Osteoblast (primary cell): ENCODE results near the gene ACAA1. TPM values are rescaled to one million over a fixed set of nuclear protein-coding genes. Genes with fewer than 3 reads are reported as not detected.
A peak's percentile ranks its signal among the peaks of the same experiment; 100 is the strongest.

Source experiments
- DNase-seq: peaks from one replicate; pipeline ENCODE4 v3.0.0; 2011; ENCODE audit warnings: low spot score, mixed read lengths; ENCODE audit not compliant: insufficient read length; ENCODE audit errors: missing footprints
- H2AFZ ChIP-seq: 2 replicates; pipeline ENCODE4 v1.6.0; 2011; ENCODE audit warnings: mild to moderate bottlenecking, low read length
- H3K27ac ChIP-seq: 2 replicates; pipeline ENCODE4 v1.5.1; 2011; ENCODE audit warnings: mild to moderate bottlenecking, low read depth, low read length, moderate library complexity
- H3K27me3 ChIP-seq: 2 replicates; pipeline ENCODE4 v1.6.0; 2012; ENCODE audit warnings: mild to moderate bottlenecking, control low read depth, inconsistent platforms, low read length, moderate library complexity; ENCODE audit not compliant: insufficient read depth
- H3K36me3 ChIP-seq: 2 replicates; pipeline ENCODE4 v1.5.1; 2011; ENCODE audit warnings: mild to moderate bottlenecking, low read length, control low read depth, moderate library complexity; ENCODE audit not compliant: insufficient read depth
- H3K4me1 ChIP-seq: 2 replicates; pipeline ENCODE4 v1.5.1; 2011; ENCODE audit warnings: mild to moderate bottlenecking, low read length, control low read depth, moderate library complexity; ENCODE audit not compliant: insufficient read depth
- H3K4me2 ChIP-seq: 2 replicates; pipeline ENCODE4 v1.6.0; 2011; ENCODE audit warnings: mild to moderate bottlenecking, low read length; ENCODE audit not compliant: insufficient read depth
- H3K4me3 ChIP-seq: fragments of 200-600 bp; sonication (generic); 3 replicates; pipeline ENCODE4 v1.5.1; 2012; ENCODE audit warnings: mild to moderate bottlenecking, low read length, inconsistent platforms; ENCODE audit not compliant: insufficient read depth
- H3K79me2 ChIP-seq: 2 replicates; pipeline ENCODE4 v1.6.0; 2012; ENCODE audit warnings: mild to moderate bottlenecking, low read length, control low read depth, inconsistent platforms; ENCODE audit not compliant: insufficient read depth
- H3K9me3 ChIP-seq: 2 replicates; pipeline ENCODE4 v1.5.1; 2011; ENCODE audit warnings: low read depth, low read length, control low read depth
- H4K20me1 ChIP-seq: 2 replicates; pipeline ENCODE4 v1.6.0; 2012; ENCODE audit warnings: mild to moderate bottlenecking, low read length, control low read depth; ENCODE audit not compliant: insufficient read depth
- total RNA-seq: library from RNA; depleted of rRNA; stranded (reverse); fragments of >200 nt; gene quantifications from 2 replicates; pipeline ENCODE4 v1.2.3, GENCODE V29; 2012
- TF ChIP-seq, protein P1 (sequence below): IDR thresholded peaks from 2 replicates; pipeline ENCODE4 v1.5.1; 2011; ENCODE audit warnings: mild to moderate bottlenecking, low read depth, low read length, moderate library complexity; ENCODE audit errors: extremely low read depth

Gene ACAA1
- total RNA-seq, 1 donor = 17.4 TPM

DNA sequence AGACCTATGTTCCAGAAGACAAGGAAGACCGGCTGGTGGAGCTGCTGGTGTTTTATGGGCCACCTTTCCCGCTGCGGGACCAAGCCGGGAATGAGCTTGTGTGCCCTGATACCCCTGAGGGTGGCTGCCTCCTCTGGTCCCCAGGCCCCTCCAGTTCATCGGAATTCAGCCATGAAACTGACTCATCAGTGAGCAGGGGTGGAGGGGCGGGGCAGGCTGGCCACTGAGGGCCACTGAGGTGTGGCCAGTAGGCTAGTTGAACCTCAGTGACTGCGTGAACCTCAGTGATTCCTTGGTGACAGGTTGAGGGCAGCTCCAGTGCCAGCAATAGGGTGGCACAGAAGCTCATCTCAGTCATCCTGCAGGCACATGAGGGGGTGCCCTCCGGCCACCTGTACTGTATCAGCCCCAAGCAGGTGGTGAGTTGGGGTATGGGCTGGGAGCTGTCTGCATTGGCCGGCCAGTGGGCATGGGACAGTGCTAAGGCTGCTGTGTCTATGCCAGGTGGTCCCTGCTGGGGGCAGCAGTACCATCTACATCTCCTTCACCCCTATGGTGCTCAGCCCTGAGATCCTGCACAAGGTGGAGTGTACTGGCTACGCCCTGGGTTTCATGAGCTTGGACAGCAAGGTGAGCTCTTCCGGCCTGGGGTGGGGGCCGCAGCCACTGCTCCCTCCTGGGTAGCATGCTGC is 20.3 kb downstream of the ACAA1 start:
- Histone ChIP-seq H3K36me3 (no peaks in the 10 kb centered on the region), H3K27me3 (peaks cover 13% of the 10 kb centered on the region), H3K4me2 (no peak overlapping the region), H3K79me2 (no peaks in the 10 kb centered on the region), H3K9me3 (no peaks in the 10 kb centered on the region), H3K4me1 (no peaks in the 10 kb centered on the region), H3K27ac (no peak overlapping the region), H3K4me3 (no peak overlapping the region), H2AFZ (no peak overlapping the region), H4K20me1 (no peaks in the 10 kb centered on the region)
- TF ChIP-seq, protein P1, sequence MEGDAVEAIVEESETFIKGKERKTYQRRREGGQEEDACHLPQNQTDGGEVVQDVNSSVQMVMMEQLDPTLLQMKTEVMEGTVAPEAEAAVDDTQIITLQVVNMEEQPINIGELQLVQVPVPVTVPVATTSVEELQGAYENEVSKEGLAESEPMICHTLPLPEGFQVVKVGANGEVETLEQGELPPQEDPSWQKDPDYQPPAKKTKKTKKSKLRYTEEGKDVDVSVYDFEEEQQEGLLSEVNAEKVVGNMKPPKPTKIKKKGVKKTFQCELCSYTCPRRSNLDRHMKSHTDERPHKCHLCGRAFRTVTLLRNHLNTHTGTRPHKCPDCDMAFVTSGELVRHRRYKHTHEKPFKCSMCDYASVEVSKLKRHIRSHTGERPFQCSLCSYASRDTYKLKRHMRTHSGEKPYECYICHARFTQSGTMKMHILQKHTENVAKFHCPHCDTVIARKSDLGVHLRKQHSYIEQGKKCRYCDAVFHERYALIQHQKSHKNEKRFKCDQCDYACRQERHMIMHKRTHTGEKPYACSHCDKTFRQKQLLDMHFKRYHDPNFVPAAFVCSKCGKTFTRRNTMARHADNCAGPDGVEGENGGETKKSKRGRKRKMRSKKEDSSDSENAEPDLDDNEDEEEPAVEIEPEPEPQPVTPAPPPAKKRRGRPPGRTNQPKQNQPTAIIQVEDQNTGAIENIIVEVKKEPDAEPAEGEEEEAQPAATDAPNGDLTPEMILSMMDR = no peak
- DNase-seq = peak; percentile 69

DNA sequence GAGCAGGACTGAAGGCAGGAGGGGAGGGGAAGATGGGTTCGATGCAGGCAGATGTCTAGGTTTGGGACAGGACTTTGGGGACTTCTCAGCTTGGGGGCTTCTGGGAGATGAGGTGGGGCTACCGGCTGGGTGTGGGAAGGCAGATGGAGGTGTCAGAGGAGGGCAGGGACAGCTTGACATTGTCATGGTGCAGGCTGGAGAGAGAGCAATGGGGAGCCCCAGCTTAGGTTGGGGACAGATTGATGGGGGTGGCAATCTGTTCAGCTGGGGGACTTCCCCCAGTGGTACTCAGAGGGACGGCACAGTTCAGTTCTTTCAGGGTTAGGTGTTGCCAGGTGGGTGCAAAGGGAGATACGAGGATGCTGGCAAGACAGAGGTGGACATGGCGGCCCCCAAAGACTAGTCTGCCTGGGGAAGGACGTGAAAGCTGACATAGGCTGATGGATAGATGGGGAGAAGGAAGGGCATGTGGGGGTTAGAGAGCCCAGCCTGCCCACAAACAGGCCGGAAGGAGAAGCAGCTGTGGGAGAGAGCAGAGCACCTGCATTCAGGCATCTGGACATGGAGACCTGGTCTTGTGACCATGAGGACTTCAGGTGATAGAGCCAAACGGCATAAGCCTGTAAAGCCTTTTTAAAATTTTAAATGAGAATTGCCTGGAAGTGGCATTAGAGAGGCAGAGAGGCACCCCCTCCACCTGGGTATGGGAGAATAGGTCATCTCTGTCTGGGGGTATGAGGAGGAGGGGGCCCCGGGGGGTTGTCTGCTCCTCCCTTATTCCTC is 21.1 kb downstream of the ACAA1 start:
- H3K79me2 ChIP-seq = no peaks in the 10 kb centered on the region
- no peaks in the 10 kb centered on the region for H3K36me3 ChIP-seq
- DNase-seq = peak; percentile 72
- H3K4me3 ChIP-seq = no peak overlapping the region
- H3K4me1 ChIP-seq = no peaks in the 10 kb centered on the region
- H2AFZ ChIP-seq = no peak overlapping the region
- no peaks in the 10 kb centered on the region for H3K9me3 ChIP-seq
- no peak overlapping the region for H3K4me2 ChIP-seq
- peaks cover 13% of the 10 kb centered on the region for H3K27me3 ChIP-seq
- TF ChIP-seq, protein P1 = no peak
- no peak overlapping the region for H3K27ac ChIP-seq
- no peaks in the 10 kb centered on the region for H4K20me1 ChIP-seq

DNA sequence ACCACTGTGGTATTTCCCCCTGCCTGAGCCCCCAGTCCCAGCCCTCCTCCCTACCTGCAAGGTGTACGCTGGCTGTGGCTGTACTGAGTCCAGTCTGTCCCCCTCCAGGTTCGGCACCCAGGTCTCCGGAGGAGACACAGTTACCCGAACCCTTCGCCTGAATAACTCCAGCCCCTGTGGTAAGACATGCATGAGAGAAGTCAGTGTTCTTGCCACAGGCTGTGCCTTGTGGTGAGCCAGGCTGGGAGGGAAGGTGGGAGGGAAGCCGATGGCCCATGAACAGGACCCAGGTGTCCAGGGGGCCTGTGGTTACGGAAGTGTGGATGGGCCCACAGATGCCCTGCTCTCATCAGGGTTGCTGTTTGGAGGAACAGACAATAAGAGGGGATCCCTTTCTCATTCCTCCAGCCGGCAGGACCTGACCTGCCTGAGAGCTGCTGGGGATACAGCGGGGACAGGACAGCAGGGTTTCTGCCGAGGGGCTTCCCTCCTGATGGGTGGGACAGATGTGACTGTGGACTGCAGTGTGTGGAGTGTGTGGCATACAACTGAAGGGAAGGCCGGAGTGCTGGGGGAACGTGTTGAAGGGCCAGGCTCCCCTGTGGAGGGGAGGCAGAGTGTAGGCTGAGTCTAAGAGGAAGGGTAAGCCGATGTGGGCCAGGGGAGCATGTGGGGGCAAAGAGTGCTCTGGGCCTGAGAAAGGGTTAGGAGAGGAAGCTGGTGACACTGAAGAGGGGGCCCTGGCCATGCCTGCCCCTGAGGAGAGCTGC is 21.9 kb downstream of the ACAA1 start:
- no peak overlapping the region for H3K4me3 ChIP-seq
- no peak overlapping the region for H3K4me2 ChIP-seq
- H3K36me3 ChIP-seq = no peaks in the 10 kb centered on the region
- no peak overlapping the region for H3K27ac ChIP-seq
- no peaks in the 10 kb centered on the region for H4K20me1 ChIP-seq
- H3K9me3 ChIP-seq = no peaks in the 10 kb centered on the region
- no peak overlapping the region for H2AFZ ChIP-seq
- H3K27me3 ChIP-seq = peaks cover 13% of the 10 kb centered on the region
- no peaks in the 10 kb centered on the region for H3K4me1 ChIP-seq
- TF ChIP-seq, protein P1 = no peak
- DNase-seq = peak; percentile 70
- no peaks in the 10 kb centered on the region for H3K79me2 ChIP-seq
